Stimulated activated CD4-positive, alpha-beta T cell treated with anti-CD3 and anti-CD28 coated beads, TNF-alpha, amount 100 ng/mL, for 1 hour (primary cell): ENCODE results near the gene LCN9.
"Not testable (repeated sequence)": the region's sequence is repeated elsewhere in the genome, so short reads cannot be mapped to it uniquely, and the experiment has no call there.

Source experiments
- DNase-seq, 3 donors: peaks; one replicate each; pipeline ENCODE4 v3.0.0-alpha.2; 2020; ENCODE audit warnings: low read depth in 3 of 3, low spot score in 1 of 3

Gene LCN9

GRCh38 chr9:135662758-135663450 lies at the start of gene LCN9:
LCN9 (plus strand) TSS chr9:135663309; CDS start chr9:135663322, 13 bp downstream.
- no peak for DNase-seq

- DNase-seq = no peak
These were observed 48.9 kb upstream of the LCN9 start for GRCh38 chr9:135613946-135614805.

- DNase-seq = no peak
These were observed 48.1 kb upstream of the LCN9 start for GRCh38 chr9:135614821-135615665.

GRCh38 chr9:135615666-135616618 lies 47.2 kb upstream of the LCN9 start:
- DNase-seq = no peak

GRCh38 chr9:135616619-135617537 lies 46.2 kb upstream of the LCN9 start:
- no peak for DNase-seq

- DNase-seq = no peak
These were observed 45.6 kb upstream of the LCN9 start for GRCh38 chr9:135617538-135617900.

- DNase-seq = no peak
These were observed 45.1 kb upstream of the LCN9 start for GRCh38 chr9:135617991-135618411.

GRCh38 chr9:135618866-135619598 lies 44.1 kb upstream of the LCN9 start:
- DNase-seq = no peak

- no peak for DNase-seq
These were observed 43.6 kb upstream of the LCN9 start for GRCh38 chr9:135619599-135619886.

GRCh38 chr9:135620558-135620957 lies 42.6 kb upstream of the LCN9 start:
- no peak for DNase-seq

- DNase-seq = no peak
These were observed 40.6 kb upstream of the LCN9 start for GRCh38 chr9:135622415-135623020.

GRCh38 chr9:135624282-135624681 lies 38.8 kb upstream of the LCN9 start:
- DNase-seq = no peak

GRCh38 chr9:135632841-135633240 lies 30.3 kb upstream of the LCN9 start:
- no peak for DNase-seq

- not testable (repeated sequence) for DNase-seq
These were observed 26.1 kb upstream of the LCN9 start for GRCh38 chr9:135636930-135637530.

GRCh38 chr9:135639196-135639595 lies 23.9 kb upstream of the LCN9 start, which contains the start of gene GLT6D1:
GLT6D1 (minus strand) TSS chr9:135639540; CDS start chr9:135639187, 353 bp downstream.
- no peak for DNase-seq

GRCh38 chr9:135641047-135641446 lies 22.1 kb upstream of the LCN9 start:
- no peak for DNase-seq

GRCh38 chr9:135641745-135642144 lies 21.4 kb upstream of the LCN9 start:
- DNase-seq = no peak

- no peak for DNase-seq
These were observed 18.4 kb upstream of the LCN9 start for GRCh38 chr9:135644631-135645218.
